RPMI8226 (cell line): ENCODE data around the gene HELZ.
A peak's percentile ranks its signal among the peaks of the same experiment; 100 is the strongest.
"Not testable (repeated sequence)": the region's sequence is repeated elsewhere in the genome, so short reads cannot be mapped to it uniquely, and the experiment has no call there.

Experiments used
- DNase-seq: peaks from one replicate; pipeline ENCODE4 v3.0.0-alpha.2; 2015

The HELZ gene

GRCh38 chr17:67224736-67225135 lies 20.3 kb downstream of the HELZ start:
- DNase-seq = no peak

GRCh38 chr17:67223924-67224323 lies 21.1 kb downstream of the HELZ start:
- no peak for DNase-seq

GRCh38 chr17:67221062-67221998 lies 23.7 kb downstream of the HELZ start:
- peak; percentile 58 for DNase-seq

GRCh38 chr17:67218385-67218950 lies 26.5 kb downstream of the HELZ start:
- no peak for DNase-seq

GRCh38 chr17:67217446-67217845 lies 27.6 kb downstream of the HELZ start:
- no peak for DNase-seq

- DNase-seq = no peak
These were observed 28.2 kb downstream of the HELZ start for GRCh38 chr17:67216578-67217320.

- DNase-seq = no peak
These were observed 29.0 kb downstream of the HELZ start for GRCh38 chr17:67215991-67216421.

GRCh38 chr17:67212714-67213417 lies 32.1 kb downstream of the HELZ start:
- DNase-seq = no peak

GRCh38 chr17:67212231-67212630 lies 32.8 kb downstream of the HELZ start:
- no peak for DNase-seq

- DNase-seq = no peak
These were observed 33.3 kb downstream of the HELZ start for GRCh38 chr17:67211742-67212141.

- no peak for DNase-seq
These were observed 34.1 kb downstream of the HELZ start for GRCh38 chr17:67210915-67211314.

GRCh38 chr17:67208232-67208631 lies 36.8 kb downstream of the HELZ start:
- no peak for DNase-seq

GRCh38 chr17:67203818-67204217 lies 41.2 kb downstream of the HELZ start:
- no peak for DNase-seq

- DNase-seq = no peak
These were observed 42.5 kb downstream of the HELZ start for GRCh38 chr17:67202503-67202902.

GRCh38 chr17:67200727-67201301 lies 44.2 kb downstream of the HELZ start:
- DNase-seq = no peak

GRCh38 chr17:67198131-67198530 lies 46.9 kb downstream of the HELZ start:
- no peak for DNase-seq

- not testable (repeated sequence) for DNase-seq
These were observed 48.0 kb downstream of the HELZ start for GRCh38 chr17:67197023-67197422.

- no peak for DNase-seq
These were observed 48.6 kb downstream of the HELZ start for GRCh38 chr17:67196422-67196821.

GRCh38 chr17:67194134-67194533 lies 50.9 kb downstream of the HELZ start:
- DNase-seq = no peak

- DNase-seq = no peak
These were observed 57.1 kb downstream of the HELZ start for GRCh38 chr17:67187927-67188326.

- DNase-seq = no peak
These were observed 58.2 kb downstream of the HELZ start for GRCh38 chr17:67186782-67187181.

GRCh38 chr17:67183531-67183930 lies 61.5 kb downstream of the HELZ start:
- DNase-seq = no peak

- no peak for DNase-seq
These were observed 63.2 kb downstream of the HELZ start for GRCh38 chr17:67181825-67182224.
